HUDEP-2 (cell line): ENCODE measurements around the gene MXRA7.
A peak's percentile ranks its signal among the peaks of the same experiment; 100 is the strongest.
"Not testable (repeated sequence)": the region's sequence is repeated elsewhere in the genome, so short reads cannot be mapped to it uniquely, and the experiment has no call there.

Experiments
- DNase-seq, 76 experiments: peaks; one replicate each; lab custom pipeline; 2025; ENCODE audit not compliant: unreplicated experiment in 76 of 76; lab: John Stamatoyannopoulos, UW

MXRA7 gene

DNA sequence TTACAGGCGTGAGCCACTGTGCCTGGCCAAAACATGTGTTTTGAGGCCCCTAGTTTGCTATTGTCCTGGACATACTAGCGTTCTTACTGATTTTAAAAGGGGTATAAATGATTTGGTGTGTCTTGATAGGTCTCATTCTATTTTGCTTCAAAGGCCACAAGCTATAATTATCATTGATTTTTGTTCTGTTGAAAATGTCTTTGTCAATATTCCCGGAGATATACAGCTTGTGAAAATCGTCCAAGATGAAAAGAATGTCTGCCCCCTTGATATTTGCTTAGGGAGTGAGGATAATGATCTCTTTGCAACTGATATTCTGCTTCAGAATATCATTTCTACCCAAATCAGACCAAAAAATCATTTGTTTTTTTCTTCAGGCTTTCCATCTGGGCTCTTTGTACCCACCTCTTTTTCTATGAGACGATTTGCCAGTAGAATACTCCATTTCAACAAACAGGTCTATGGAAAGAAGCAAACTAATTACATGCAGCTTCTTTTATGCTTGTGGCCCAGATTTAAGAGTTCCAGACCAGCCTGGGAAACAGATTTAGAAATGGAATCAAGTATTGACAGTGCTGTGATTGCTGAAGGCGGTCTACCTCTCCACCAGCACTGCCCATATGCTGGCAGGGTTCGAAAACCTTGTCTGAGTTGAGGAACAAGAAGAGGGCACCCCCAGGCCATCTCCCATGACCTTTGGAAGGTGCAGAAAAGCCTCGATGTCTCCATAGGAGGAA lies 53.1 kb downstream of the MXRA7 start:
- DNase-seq, result no peak

DNA sequence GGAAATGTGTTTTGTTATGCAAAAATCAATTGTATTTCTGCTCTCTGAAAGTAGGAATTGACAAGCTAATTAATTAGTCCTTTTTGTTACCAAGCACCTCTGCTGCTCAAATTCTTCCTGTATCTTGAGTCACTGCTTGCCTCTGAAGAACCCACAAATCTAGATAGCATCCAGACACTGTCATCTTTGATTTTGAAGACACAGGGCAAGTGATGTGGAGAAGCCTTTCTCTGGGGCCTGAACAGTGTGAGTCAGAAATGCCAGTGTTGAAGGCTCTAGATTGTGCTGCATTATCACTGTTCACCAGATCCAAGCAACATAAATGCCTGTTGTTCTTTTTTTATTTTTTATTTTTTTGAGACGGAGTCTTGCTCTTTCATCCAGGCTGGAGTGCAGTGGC lies 56.4 kb downstream of the MXRA7 start:
- DNase-seq, result peak in 22 of 76 experiments; percentile 3 to 58 (median 26)

DNA sequence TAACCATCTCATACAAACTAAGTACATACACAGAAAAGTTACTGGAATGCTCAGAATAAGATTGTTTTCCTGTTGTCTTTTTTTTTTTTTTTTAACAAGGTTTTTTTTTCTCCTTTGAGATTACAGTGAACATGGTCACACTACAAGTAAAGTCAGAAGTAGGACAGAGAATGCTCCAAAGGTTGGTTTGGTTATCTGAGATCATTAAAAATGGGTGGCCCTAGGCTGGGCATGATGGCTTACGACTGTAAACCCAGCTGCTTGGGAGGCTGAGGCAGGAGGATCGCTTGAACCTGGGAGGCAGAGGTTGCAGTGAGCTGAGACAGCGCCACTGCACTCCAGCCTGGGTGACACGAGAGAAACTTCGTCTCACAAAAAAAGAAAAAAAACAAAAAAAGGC lies 60.3 kb downstream of the MXRA7 start:
- no peak for DNase-seq

GRCh38 chr17:76646712-76647111 lies 64.1 kb downstream of the MXRA7 start:
- DNase-seq, result no peak

GRCh38 chr17:76645481-76645880 lies 65.3 kb downstream of the MXRA7 start:
- no peak for DNase-seq

DNA sequence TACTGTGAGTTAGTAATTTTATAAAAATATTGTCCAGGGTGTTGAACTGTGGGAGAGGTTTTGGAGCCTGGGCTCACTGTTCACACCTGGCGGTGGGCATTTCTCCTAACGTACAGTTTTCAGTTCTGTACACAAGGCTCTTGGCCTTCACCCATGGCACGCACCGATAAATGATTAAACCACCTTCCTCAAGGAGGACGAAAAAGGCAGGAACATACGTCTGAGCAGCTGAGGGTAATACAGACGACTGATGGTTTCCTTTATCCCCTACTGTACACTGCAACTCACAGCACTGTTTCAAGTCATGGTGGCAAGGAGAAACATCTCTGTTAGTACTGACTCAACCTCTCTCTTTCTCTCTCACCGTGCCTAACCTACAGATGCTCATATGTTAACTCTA lies 65.8 kb downstream of the MXRA7 start:
- DNase-seq, result no peak

- DNase-seq, result peak in 71 of 76 experiments; percentile 15 to 78 (median 59)
Measured at GRCh38 chr17:76643553-76644148, 67.1 kb downstream of the MXRA7 start, which contains the start of gene ST6GALNAC1. TSS of gene ST6GALNAC1 (minus strand) at chr17:76643757. CDS start at chr17:76643638, 119 bp downstream.

GRCh38 chr17:76642994-76643393 lies 67.8 kb downstream of the MXRA7 start:
- peak in 14 of 76 experiments; percentile 7 to 57 (median 27) for DNase-seq

GRCh38 chr17:76642032-76642561 lies 68.7 kb downstream of the MXRA7 start:
- DNase-seq, result no peak

- DNase-seq, result peak in 5 of 76 experiments; percentile 8 to 22 (median 18)
Measured at GRCh38 chr17:76641501-76641900, 69.3 kb downstream of the MXRA7 start.

DNA sequence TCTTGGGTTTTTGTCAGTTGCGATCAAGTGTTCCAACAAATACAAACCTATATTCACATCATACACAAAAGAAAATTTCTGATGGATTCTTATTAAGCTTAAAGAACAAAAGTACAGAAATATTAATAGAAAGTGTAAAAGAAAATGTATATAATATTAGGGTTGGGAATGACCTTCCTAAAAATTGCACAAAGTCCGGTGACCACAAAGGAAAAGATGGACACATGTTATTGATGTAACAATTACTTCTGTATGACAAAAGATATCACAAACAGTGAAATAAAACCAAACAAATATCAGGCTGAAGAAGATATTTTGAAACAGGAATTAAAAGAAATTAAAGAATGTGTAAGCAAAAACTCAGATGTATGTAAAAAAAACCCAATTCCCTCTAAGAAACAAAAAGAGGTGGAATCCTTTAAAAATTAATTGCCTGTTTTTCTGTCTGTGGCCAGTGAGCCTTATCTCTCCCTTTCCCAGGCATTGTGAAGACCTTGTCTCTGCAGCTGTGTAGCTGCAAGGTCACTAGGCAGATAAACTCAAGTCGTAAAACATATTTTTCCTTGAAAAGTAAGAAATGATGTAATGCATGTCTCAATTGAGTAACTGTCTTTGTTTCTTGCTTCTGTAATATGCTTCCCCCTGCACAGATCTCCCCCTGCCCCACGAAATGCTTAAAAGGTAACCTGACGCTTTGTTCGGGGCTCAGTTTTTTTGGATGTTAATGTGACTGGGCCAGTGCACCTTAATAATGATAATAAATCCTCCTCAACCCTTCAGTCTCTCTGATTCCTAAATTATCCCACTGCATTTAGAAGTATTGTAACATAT lies 70.0 kb downstream of the MXRA7 start:
- DNase-seq, result peak in 57 of 76 experiments; percentile 7 to 83 (median 43)

- DNase-seq, result no peak
Measured at GRCh38 chr17:76638263-76638662, 72.5 kb downstream of the MXRA7 start.

- not testable (repeated sequence) for DNase-seq
Measured at GRCh38 chr17:76636486-76637206, 74.1 kb downstream of the MXRA7 start.

- DNase-seq, result no peak
Measured at GRCh38 chr17:76635659-76636360, 75.0 kb downstream of the MXRA7 start.

DNA sequence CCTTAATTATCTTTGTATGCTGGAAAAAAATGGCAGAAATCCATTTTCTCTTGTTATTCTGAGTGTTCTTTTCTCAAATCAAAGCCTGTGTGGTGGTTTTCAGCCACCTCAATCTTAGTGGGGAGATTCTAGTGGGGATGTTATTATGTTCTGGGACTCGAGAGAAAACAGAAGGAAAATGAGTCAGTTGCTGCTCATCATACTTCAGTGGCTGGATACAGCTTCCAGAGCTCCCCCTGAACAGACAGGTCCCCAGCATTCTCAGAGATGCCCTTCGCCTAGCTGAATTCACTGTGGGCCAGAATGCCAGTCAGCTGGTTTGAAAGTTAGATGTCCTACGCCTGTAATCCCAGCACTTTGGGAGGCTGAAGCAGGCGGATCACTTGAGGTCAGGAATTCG lies 75.7 kb downstream of the MXRA7 start:
- DNase-seq, result no peak

GRCh38 chr17:76633628-76634328 lies 77.0 kb downstream of the MXRA7 start:
- DNase-seq, result no peak

DNA sequence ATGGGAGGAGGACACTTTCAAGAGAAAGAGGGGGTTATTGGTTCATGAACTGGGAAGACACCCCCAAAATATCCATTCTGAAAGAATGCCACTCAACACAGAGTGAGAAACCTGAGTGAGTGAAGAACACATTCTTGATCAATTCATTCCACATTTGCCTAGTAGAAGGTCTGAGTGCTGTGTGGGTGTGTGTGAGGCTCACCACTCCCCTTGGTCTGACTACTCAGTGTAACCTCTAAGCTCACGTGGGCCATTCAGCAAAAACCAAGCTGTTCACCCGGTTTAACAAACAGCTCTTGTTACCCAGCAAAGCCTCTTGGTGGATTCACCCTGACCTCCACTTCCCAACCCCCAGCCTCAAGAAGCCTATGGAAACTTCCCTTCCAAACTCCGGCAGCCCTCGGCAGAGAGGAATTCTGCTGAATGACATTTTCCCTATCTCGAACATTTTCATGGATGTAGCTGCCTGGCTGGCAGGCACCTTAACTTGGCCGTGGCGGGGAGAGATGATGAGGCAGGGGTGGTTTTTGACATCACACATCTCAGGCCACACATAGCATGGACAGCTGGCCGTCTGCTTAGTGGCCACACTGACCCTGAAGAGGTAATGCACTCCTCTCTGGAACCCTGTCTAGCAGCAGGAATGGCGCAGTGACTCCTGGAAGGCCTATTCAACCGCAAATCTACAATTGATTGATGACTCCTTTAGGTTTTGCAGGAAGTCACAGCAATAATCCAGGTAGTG lies 78.8 kb downstream of the MXRA7 start:
- no peak for DNase-seq

- DNase-seq, result no peak
Measured at GRCh38 chr17:76630151-76630550, 80.6 kb downstream of the MXRA7 start.
